Sigmoid colon (tissue), 7 donors: Measurements from ENCODE around the gene ADM. TPM values are rescaled to one million over a fixed set of nuclear protein-coding genes. Genes with fewer than 3 reads are reported as not detected.
A peak's percentile ranks its signal among the peaks of the same experiment; 100 is the strongest.

ENCODE experiments used
- DNase-seq: peaks from one replicate; pipeline ENCODE4 v3.0.0-alpha.2; 2019
- H3K27ac ChIP-seq, 4 donors: fragments of 200-600 bp; sonication (generic); one replicate each; pipeline ENCODE4 v1.5.1; 2016 to 2019; ENCODE audit warnings: mild to moderate bottlenecking in 1 of 4
- H3K27me3 ChIP-seq, 3 donors: fragments of 200-600 bp; sonication (generic); one replicate each; pipeline ENCODE4 v1.5.1; 2019; ENCODE audit warnings: mild to moderate bottlenecking in 1 of 3
- H3K36me3 ChIP-seq, 4 donors: fragments of 200-600 bp; sonication (generic); one replicate each; pipeline ENCODE4 v1.5.1; 2016 to 2019
- H3K4me1 ChIP-seq, 4 donors: fragments of 200-600 bp; sonication (generic); one replicate each; pipeline ENCODE4 v1.5.1; 2017 to 2019
- H3K4me3 ChIP-seq, 4 donors: fragments of 200-600 bp; sonication (generic); one replicate each; pipeline ENCODE4 v1.5.1; 2017 to 2019; ENCODE audit warnings: mild to moderate bottlenecking in 2 of 4, moderate library complexity in 1 of 4
- H3K9me3 ChIP-seq, 4 donors: fragments of 200-600 bp in 3 of 4; sonication (generic) in 3 of 4; one replicate each; pipeline versions ENCODE4 v1.5.1 to v1.6.1; 2013 to 2019
- CTCF ChIP-seq, 4 experiments: fragments of 450-650 bp in 3 of 4; fragments of 200-600 bp in 1 of 4; IDR thresholded peaks; one replicate each; pipeline ENCODE4 v1.5.1; 2016 to 2019; ENCODE audit warnings: antibody characterized with exemption in 4 of 4, mild to moderate bottlenecking in 3 of 4, moderate library complexity in 2 of 4
- EP300 ChIP-seq, 4 donors: sonication (generic); formaldehyde crosslinking; IDR thresholded peaks; one replicate each; pipeline ENCODE4 v1.6.1; 2017; ENCODE audit warnings: antibody characterized with exemption in 4 of 4
- POLR2A ChIP-seq, 2 donors: fragments of 450-650 bp; IDR thresholded peaks; one replicate each; pipeline ENCODE4 v1.6.1; 2016; ENCODE audit warnings: antibody characterized with exemption in 2 of 2, mild to moderate bottlenecking in 2 of 2, moderate library complexity in 2 of 2
- POLR2AphosphoS5 ChIP-seq, 4 donors: sonication (generic); formaldehyde crosslinking; IDR thresholded peaks; one replicate each; pipeline ENCODE4 v1.6.1; 2017; ENCODE audit warnings: antibody characterized with exemption in 4 of 4
- WGBS, 2 donors: extraction: QIAGEN DNeasy Blood & Tissue Kit; methylation state at CpG; one replicate each; pipeline ENCODE4 v1.1.7; 2013; 5-methylcytosine and 5-hydroxymethylcytosine counted together
- intact Hi-C: fragments of 100-400 bp; cut with DNase I; formaldehyde crosslinking; loops from one replicate; pipeline ENCODE4 v1.15.1; 2023
- polyA plus RNA-seq, 3 donors: library from polyadenylated mRNA; stranded (reverse); fragments of 200-250 nt; gene quantifications; one replicate each; pipeline ENCODE4 v1.2.3, GENCODE V29; 2013
- total RNA-seq, 4 donors: library from RNA; depleted of rRNA; stranded (reverse); fragments of >200 nt; gene quantifications; one replicate each; pipeline ENCODE4 v1.1.0, GENCODE V29; 2016
- donor health status: healthy with polysubstance abuse.
- donor health status: Bipolar disorder and iron deficiency.
- donor health status: healthy.

The ADM gene
- total and polyA plus RNA-seq, 7 donors: 24.0 to 92.5 (median 61.7) TPM

GRCh38 chr11:10294290-10294953 lies 10.5 kb upstream of the ADM start:
- intact Hi-C loops: loop anchor here (1.0 kb wide), 1 partner anchor 8 kb away; no protein-coding TSS in a partner anchor
- TF ChIP-seq POLR2AphosphoS5 (IDR thresholded peaks at IDR 0.05): peak in 3 of 4 donors; percentile 50 to 73 (median 53)
- TF ChIP-seq CTCF (IDR thresholded peaks at IDR 0.05): no peak
- TF ChIP-seq POLR2A (IDR thresholded peaks at IDR 0.05): peak; percentile 16 to 40
- no peak for TF ChIP-seq EP300 (IDR thresholded peaks at IDR 0.05)
- Histone ChIP-seq H3K27me3 (no peaks in the 10 kb centered on the region), H3K4me1 (peaks cover 0 to 47% (median 34%) of the 10 kb centered on the region in 4 donors), H3K36me3 (no peaks in the 10 kb centered on the region), H3K4me3 (peak overlapping the region; percentile 86 to 99 (median 92)), H3K27ac (peak overlapping the region; percentile 98 to 99 (median 98)), H3K9me3 (no peaks in the 10 kb centered on the region)
- WGBS, 2 donors: 0 to 1% methylated on average over 45 of the region's 45 CpGs
- peak; percentile 83 for DNase-seq

- no peaks in the 10 kb centered on the region for H3K9me3 ChIP-seq
Observed at GRCh38 chr11:10295064-10295901, 9.6 kb upstream of the ADM start.

GRCh38 chr11:10298342-10298741 lies 6.5 kb upstream of the ADM start:
- 72 to 85% methylated on average over 5 of the region's 5 CpGs for WGBS, 2 donors
- no peak overlapping the region for H3K27ac ChIP-seq
- intact Hi-C loops: no loop called here
- H3K9me3 ChIP-seq: no peaks in the 10 kb centered on the region
- no peaks in the 10 kb centered on the region for H3K36me3 ChIP-seq
- H3K4me1 ChIP-seq: peaks cover 0 to 26% (median 12%) of the 10 kb centered on the region in 4 donors
- H3K4me3 ChIP-seq: no peak overlapping the region
- TF ChIP-seq CTCF (IDR thresholded peaks at IDR 0.05) (no peak), EP300 (IDR thresholded peaks at IDR 0.05) (no peak), POLR2AphosphoS5 (IDR thresholded peaks at IDR 0.05) (no peak), POLR2A (IDR thresholded peaks at IDR 0.05) (no peak)
- DNase-seq: no peak
- no peaks in the 10 kb centered on the region for H3K27me3 ChIP-seq

More at GRCh38 chr11:10295064-10295901, 9.6 kb upstream of the ADM start:
- peak overlapping the region; percentile 98 to 99 (median 98) for H3K27ac ChIP-seq
- no peak for DNase-seq
- 13 to 24% methylated on average over 10 of the region's 10 CpGs for WGBS, 2 donors
- peak overlapping the region; percentile 86 to 99 (median 92) for H3K4me3 ChIP-seq
- no peaks in the 10 kb centered on the region for H3K36me3 ChIP-seq
- H3K4me1 ChIP-seq: peaks cover 0 to 40% (median 27%) of the 10 kb centered on the region in 4 donors
- intact Hi-C loops: no loop called here
- no peaks in the 10 kb centered on the region for H3K27me3 ChIP-seq
- TF ChIP-seq CTCF (IDR thresholded peaks at IDR 0.05): no peak
- no peak for TF ChIP-seq EP300 (IDR thresholded peaks at IDR 0.05)
- TF ChIP-seq POLR2A (IDR thresholded peaks at IDR 0.05): no peak
- TF ChIP-seq POLR2AphosphoS5 (IDR thresholded peaks at IDR 0.05): no peak

- peaks cover 0 to 38% (median 29%) of the 10 kb centered on the region in 4 donors for H3K4me1 ChIP-seq
- H3K27me3 ChIP-seq: no peaks in the 10 kb centered on the region
- H3K4me3 ChIP-seq: peak overlapping the region in 3 of 4 donors; percentile 65 to 82 (median 76)
- WGBS, 2 donors: 37 to 64% methylated on average over 9 of the region's 9 CpGs
- intact Hi-C loops: loop anchor here (1.0 kb wide), 1 partner anchor 8 kb away; the partner anchor contains the start of gene SBF2
- H3K36me3 ChIP-seq: no peaks in the 10 kb centered on the region
- no peaks in the 10 kb centered on the region for H3K9me3 ChIP-seq
- peak overlapping the region; percentile 84 to 97 (median 94) for H3K27ac ChIP-seq
- TF ChIP-seq CTCF (IDR thresholded peaks at IDR 0.05) (no peak), POLR2A (IDR thresholded peaks at IDR 0.05) (no peak), EP300 (IDR thresholded peaks at IDR 0.05) (no peak), POLR2AphosphoS5 (IDR thresholded peaks at IDR 0.05) (no peak)
- no peak for DNase-seq
Observed at GRCh38 chr11:10301656-10302358, 3.1 kb upstream of the ADM start.
